Stomach smooth muscle (tissue), 2 donors: Measurements from ENCODE around the gene AZU1.

Experiments
- H3K27ac ChIP-seq: one replicate; pipeline ENCODE4 v1.7.0; 2013; ENCODE audit warnings: mild to moderate bottlenecking, low read length, inconsistent platforms
- H3K27me3 ChIP-seq, 2 donors: one replicate each; pipeline ENCODE4 v1.7.0; 2013; ENCODE audit warnings: low read length in 2 of 2; ENCODE audit not compliant: insufficient read depth in 2 of 2, control insufficient read depth in 1 of 2
- H3K36me3 ChIP-seq, 2 donors: one replicate each; pipeline ENCODE4 v1.7.0; 2013; ENCODE audit warnings: low read length in 2 of 2; ENCODE audit not compliant: control insufficient read depth in 2 of 2, insufficient read depth in 2 of 2
- H3K4me1 ChIP-seq: one replicate; pipeline ENCODE4 v1.7.0; 2013; ENCODE audit warnings: low read length; ENCODE audit not compliant: control insufficient read depth, insufficient read depth
- H3K4me3 ChIP-seq, 2 donors: one replicate each; pipeline ENCODE4 v1.7.0; 2013; ENCODE audit warnings: low read length in 2 of 2
- H3K9ac ChIP-seq, 2 donors: one replicate each; pipeline ENCODE4 v1.7.0; 2013; ENCODE audit warnings: low read length in 2 of 2, mild to moderate bottlenecking in 1 of 2
- H3K9me3 ChIP-seq, 2 donors: one replicate each; pipeline ENCODE4 v1.7.0; 2013; ENCODE audit warnings: low read length in 2 of 2; ENCODE audit not compliant: control insufficient read depth in 2 of 2
- donor health status: healthy.
- donor health status: Pancreatic carcinoma.

AZU1 gene

DNA sequence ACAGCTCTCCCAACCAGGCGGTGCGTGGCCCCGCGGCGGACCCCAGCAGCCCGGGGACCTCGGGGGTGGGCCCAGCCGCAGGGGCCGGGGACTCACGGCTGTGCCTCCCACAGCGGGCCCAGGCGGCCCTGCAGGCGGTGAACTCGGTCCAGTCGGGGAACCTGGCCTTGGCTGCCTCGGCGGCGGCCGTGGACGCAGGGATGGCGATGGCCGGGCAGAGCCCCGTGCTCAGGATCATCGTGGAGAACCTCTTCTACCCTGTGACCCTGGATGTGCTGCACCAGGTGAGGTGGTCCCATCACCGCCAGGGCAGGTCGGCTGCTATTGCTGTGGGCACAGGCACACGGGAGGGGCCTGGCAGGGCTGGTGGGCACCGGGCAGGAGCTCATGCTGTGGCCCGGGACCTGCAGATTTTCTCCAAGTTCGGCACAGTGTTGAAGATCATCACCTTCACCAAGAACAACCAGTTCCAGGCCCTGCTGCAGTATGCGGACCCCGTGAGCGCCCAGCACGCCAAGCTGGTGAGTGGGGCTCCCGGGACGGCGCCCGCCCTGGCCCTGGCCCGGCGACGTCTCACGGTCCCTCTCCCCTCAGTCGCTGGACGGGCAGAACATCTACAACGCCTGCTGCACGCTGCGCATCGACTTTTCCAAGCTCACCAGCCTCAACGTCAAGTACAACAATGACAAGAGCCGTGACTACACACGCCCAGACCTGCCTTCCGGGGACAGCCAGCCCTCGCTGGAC, 23.0 kb upstream of the AZU1 start:
- H3K27ac ChIP-seq = no peak overlapping the region
- H3K4me3 ChIP-seq = no peak overlapping the region
- H3K9ac ChIP-seq = no peak overlapping the region
- peaks cover 45% of the 10 kb centered on the region for H3K4me1 ChIP-seq
- peaks cover 35 to 45% of the 10 kb centered on the region in 2 donors for H3K36me3 ChIP-seq
- no peaks in the 10 kb centered on the region for H3K9me3 ChIP-seq
- H3K27me3 ChIP-seq = no peaks in the 10 kb centered on the region

DNA sequence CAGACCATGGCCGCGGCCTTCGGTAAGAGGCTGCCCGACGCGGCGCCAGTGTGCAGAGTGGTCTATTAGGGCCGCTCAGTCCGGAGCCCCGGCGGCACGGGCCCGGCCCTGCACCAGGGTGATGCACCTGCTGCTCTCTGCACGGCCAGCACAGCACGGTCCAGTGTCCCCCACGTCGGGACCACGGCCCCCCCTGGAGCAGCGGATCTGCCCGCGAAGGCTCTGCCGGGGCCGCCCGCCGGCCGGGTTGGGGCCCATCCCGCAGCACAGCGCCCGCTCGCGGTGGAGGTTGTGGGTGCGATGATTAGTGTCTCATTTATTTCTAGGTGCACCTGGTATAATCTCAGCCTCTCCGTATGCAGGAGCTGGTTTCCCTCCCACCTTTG, 22.5 kb upstream of the AZU1 start:
- Histone ChIP-seq H3K27me3 (no peaks in the 10 kb centered on the region), H3K4me1 (peaks cover 41% of the 10 kb centered on the region), H3K27ac (no peak overlapping the region), H3K36me3 (peaks cover 36 to 47% of the 10 kb centered on the region in 2 donors), H3K9ac (no peak overlapping the region), H3K9me3 (no peaks in the 10 kb centered on the region), H3K4me3 (no peak overlapping the region)

DNA sequence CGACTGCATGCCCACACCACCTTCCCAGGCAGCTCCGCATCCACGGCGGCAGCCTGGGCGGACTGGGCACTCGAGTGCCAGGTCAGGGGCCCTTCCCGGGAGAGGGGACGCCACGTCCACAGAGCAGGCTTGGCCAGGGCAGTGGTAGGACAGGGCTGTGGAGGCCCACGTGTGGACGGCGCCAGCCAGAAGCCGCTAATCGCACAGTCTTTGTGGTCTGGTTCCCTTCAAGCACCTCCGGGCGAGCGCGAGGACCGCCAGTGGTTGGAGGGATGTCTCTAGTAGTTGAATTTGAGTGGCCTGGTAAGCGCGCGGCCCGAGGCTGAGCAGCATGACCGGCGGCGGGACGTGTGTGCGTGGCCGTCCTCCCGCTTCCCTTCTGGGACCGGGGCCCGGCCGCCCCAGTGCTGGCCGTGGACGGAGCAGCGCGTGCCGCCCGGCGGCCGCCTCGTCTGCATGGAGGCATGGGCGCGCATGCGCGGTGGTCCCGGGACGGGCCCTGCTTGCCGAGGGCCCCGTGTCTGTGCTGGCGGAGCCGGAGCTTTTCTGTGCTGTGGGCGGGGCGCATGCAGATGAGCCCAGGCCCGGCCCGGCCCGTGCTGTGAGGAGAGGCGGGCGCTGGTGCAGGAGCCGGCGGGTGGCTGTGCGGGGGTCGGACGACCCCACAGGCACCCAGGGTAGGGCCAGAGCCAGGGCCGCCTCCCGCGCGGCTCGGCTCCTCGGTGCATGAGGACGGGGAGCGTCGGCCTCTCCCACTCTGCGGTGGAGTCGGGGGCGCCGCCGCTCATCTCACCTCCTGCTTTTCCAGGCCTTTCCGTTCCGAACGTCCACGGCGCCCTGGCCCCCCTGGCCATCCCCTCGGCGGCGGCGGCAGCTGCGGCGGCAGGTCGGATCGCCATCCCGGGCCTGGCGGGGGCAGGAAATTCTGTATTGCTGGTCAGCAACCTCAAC, 21.8 kb upstream of the AZU1 start:
- no peaks in the 10 kb centered on the region for H3K27me3 ChIP-seq
- H3K4me3 ChIP-seq = no peak overlapping the region
- no peak overlapping the region for H3K9ac ChIP-seq
- no peaks in the 10 kb centered on the region for H3K9me3 ChIP-seq
- peaks cover 40 to 48% of the 10 kb centered on the region in 2 donors for H3K36me3 ChIP-seq
- no peak overlapping the region for H3K27ac ChIP-seq
- peaks cover 34% of the 10 kb centered on the region for H3K4me1 ChIP-seq

DNA sequence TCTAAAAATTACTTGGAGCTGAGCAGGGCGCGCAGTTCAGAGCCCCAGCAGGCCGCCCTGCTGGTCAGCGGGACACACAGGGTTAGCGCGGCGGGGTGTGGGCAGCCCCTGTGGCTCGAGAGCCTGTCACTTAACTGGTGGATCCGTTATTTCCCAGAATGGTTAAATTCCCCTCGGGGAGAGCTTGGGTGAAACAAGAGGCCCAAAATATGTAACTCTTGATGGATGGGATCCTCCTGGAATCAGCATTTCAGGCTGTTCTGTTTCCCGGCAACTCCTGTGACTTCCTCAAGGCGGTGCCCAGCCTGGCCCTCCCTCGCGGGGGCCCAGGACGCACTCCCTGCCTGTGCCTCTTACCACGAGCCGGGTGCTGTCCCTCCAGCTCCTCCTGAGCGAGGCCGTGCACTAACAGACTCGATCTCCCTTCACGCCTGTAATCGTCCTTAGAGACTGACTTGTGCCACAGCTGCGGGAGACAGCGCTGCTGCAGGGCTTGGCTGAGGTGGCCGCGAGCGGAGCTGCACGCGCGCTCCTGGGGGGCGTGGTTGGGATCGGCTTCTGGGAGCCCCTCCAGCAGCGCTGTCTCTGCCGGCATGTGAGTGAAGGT, 20.7 kb upstream of the AZU1 start:
- Histone ChIP-seq H3K36me3 (peaks cover 40 to 52% of the 10 kb centered on the region in 2 donors), H3K27me3 (no peaks in the 10 kb centered on the region), H3K27ac (no peak overlapping the region), H3K9ac (no peak overlapping the region), H3K4me3 (no peak overlapping the region), H3K9me3 (no peaks in the 10 kb centered on the region), H3K4me1 (peaks cover 23% of the 10 kb centered on the region)

DNA sequence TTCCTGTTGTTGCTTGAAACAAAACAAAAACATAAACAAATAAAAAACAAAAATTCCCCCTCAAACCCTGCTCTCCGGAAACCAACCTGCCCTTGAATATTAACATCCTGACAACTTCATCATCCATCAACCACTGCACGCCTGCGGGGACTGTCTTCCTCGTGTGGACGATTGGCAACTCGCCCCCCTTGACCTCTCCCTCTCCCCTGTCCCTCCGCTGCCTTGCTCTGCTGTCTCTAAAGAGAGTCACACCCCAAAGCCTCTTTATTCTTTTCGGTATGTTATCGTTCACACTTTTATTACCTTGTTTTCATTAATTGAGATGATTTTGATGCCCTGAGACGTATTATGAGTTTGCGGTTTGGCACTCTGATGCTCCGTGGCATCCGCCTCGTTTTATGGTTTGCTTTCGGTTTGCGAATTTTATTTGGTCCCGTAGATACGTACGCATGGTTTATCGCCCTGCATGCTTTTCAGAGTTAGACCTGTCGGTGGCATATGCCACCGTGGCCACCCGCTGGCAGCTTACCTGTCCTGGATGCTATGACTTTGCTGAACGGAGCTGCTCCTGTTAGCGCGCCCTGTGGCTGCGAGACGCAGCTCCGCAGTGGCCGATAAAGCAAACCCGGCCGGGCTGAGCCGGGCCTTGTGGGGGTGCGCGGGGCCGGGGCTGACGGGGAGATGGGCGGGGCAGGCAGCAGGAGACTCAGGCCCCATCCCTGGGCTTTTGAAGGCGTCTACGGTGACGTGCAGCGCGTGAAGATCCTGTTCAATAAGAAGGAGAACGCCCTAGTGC, 19.8 kb upstream of the AZU1 start:
- Histone ChIP-seq H3K27me3 (no peaks in the 10 kb centered on the region), H3K4me1 (peaks cover 14% of the 10 kb centered on the region), H3K36me3 (peaks cover 40 to 54% of the 10 kb centered on the region in 2 donors), H3K9ac (no peak overlapping the region), H3K9me3 (no peaks in the 10 kb centered on the region), H3K4me3 (no peak overlapping the region), H3K27ac (no peak overlapping the region)

DNA sequence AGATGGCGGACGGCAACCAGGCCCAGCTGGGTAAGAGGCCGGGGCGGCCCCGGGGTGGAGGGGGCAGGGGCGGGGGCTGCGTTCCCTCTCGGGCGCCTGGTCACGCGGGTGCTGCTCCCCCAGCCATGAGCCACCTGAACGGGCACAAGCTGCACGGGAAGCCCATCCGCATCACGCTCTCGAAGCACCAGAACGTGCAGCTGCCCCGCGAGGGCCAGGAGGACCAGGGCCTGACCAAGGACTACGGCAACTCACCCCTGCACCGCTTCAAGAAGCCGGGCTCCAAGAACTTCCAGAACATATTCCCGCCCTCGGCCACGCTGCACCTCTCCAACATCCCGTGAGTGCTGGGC, 19.2 kb upstream of the AZU1 start:
- H3K9ac ChIP-seq = no peak overlapping the region
- H3K9me3 ChIP-seq = no peaks in the 10 kb centered on the region
- H3K27me3 ChIP-seq = no peaks in the 10 kb centered on the region
- no peak overlapping the region for H3K4me3 ChIP-seq
- H3K27ac ChIP-seq = no peak overlapping the region
- peaks cover 40 to 54% of the 10 kb centered on the region in 2 donors for H3K36me3 ChIP-seq
- H3K4me1 ChIP-seq = peaks cover 8% of the 10 kb centered on the region

- no peak overlapping the region for H3K4me3 ChIP-seq
- peaks cover 26 to 41% of the 10 kb centered on the region in 2 donors for H3K36me3 ChIP-seq
These were observed 17.4 kb upstream of the AZU1 start for GRCh38 chr19:810077-810855.

GRCh38 chr19:810883-811489, 16.7 kb upstream of the AZU1 start:
- Histone ChIP-seq H3K9ac (no peak overlapping the region), H3K9me3 (no peaks in the 10 kb centered on the region), H3K27ac (no peak overlapping the region), H3K4me3 (no peak overlapping the region), H3K4me1 (no peaks in the 10 kb centered on the region), H3K36me3 (peaks cover 20 to 38% of the 10 kb centered on the region in 2 donors), H3K27me3 (no peaks in the 10 kb centered on the region)

More at GRCh38 chr19:810077-810855, 17.4 kb upstream of the AZU1 start:
- no peaks in the 10 kb centered on the region for H3K27me3 ChIP-seq
- no peaks in the 10 kb centered on the region for H3K9me3 ChIP-seq
- H3K27ac ChIP-seq = no peak overlapping the region
- no peak overlapping the region for H3K9ac ChIP-seq
- peaks cover 3% of the 10 kb centered on the region for H3K4me1 ChIP-seq

GRCh38 chr19:811506-812048, 16.1 kb upstream of the AZU1 start:
- Histone ChIP-seq H3K4me1 (no peaks in the 10 kb centered on the region), H3K27me3 (no peaks in the 10 kb centered on the region), H3K9ac (no peak overlapping the region), H3K9me3 (no peaks in the 10 kb centered on the region), H3K27ac (no peak overlapping the region), H3K4me3 (no peak overlapping the region), H3K36me3 (peaks cover 17 to 34% of the 10 kb centered on the region in 2 donors)
